Naive thymus-derived CD4-positive, alpha-beta T cell (primary cell): ENCODE measurements around the gene GABRE. TPM values are rescaled to one million over a fixed set of nuclear protein-coding genes. Genes with fewer than 3 reads are reported as not detected.

Source experiments
- ATAC-seq: fragments of 150-1000 bp; cut with Tn5 transposase; 2 replicates; pipeline ENCODE4 v1.10.0; 2021; ENCODE audit warnings: mild to moderate bottlenecking, moderate library complexity
- CTCF ChIA-PET: fragments of 350-600 bp; sonication (Branson Sonifier 250); formaldehyde crosslinking; loops from one replicate; lab custom pipeline; 2021; ENCODE audit warnings: antibody characterized with exemption; lab: Charles Lee
- POLR2A ChIA-PET: fragments of 350-600 bp; sonication (Branson Sonifier 250); formaldehyde crosslinking; loops from one replicate; lab custom pipeline; 2021; ENCODE audit warnings: antibody characterized with exemption, inconsistent platforms; lab: Charles Lee
- DNase-seq, 9 donors: peaks; one replicate each; pipeline versions ENCODE4 v3.0.0 to v3.0.0-alpha.2; 2020 to 2022; ENCODE audit warnings: mixed read lengths in 1 of 9
- H3K27ac ChIP-seq: one replicate; pipeline ENCODE4 v1.7.0; 2013; ENCODE audit warnings: mild to moderate bottlenecking, low read depth, low read length, moderate library complexity
- H3K27me3 ChIP-seq, 2 donors: one replicate each; pipeline ENCODE4 v1.7.0; 2013; ENCODE audit warnings: low read length in 2 of 2, mild to moderate bottlenecking in 2 of 2, moderate library complexity in 2 of 2; ENCODE audit not compliant: control insufficient read depth in 2 of 2, insufficient read depth in 2 of 2
- H3K36me3 ChIP-seq, 3 experiments: 1 replicate in 2 of 3; 2 replicates in 1 of 3; pipeline ENCODE4 v1.7.0; 2013; ENCODE audit warnings: low read length in 3 of 3, mild to moderate bottlenecking in 3 of 3, moderate library complexity in 1 of 3; ENCODE audit not compliant: insufficient read depth in 3 of 3, control insufficient read depth in 2 of 3
- H3K4me1 ChIP-seq, 2 donors: one replicate each; pipeline ENCODE4 v1.7.0; 2013; ENCODE audit warnings: low read length in 2 of 2, mild to moderate bottlenecking in 2 of 2, moderate library complexity in 1 of 2; ENCODE audit not compliant: control insufficient read depth in 2 of 2, insufficient read depth in 2 of 2
- H3K4me3 ChIP-seq: 2 replicates; pipeline ENCODE4 v1.7.0; 2013; ENCODE audit warnings: mild to moderate bottlenecking, low read length
- H3K9me3 ChIP-seq, 3 experiments: 1 replicate in 2 of 3; 2 replicates in 1 of 3; pipeline ENCODE4 v1.7.0; 2013; ENCODE audit warnings: low read length in 3 of 3; ENCODE audit not compliant: control insufficient read depth in 2 of 3
- H3K27ac Mint-ChIP-seq, 9 donors: one replicate each; pipeline ENCODE4 v1.8.0; 2020 to 2022; ENCODE audit warnings: mixed read lengths in 9 of 9, mild to moderate bottlenecking in 8 of 9, moderate library complexity in 5 of 9, inconsistent platforms in 2 of 9
- H3K27me3 Mint-ChIP-seq, 5 donors: one replicate each; pipeline ENCODE4 v1.8.0; 2021 to 2022; ENCODE audit warnings: mixed read lengths in 5 of 5, mild to moderate bottlenecking in 1 of 5
- H3K36me3 Mint-ChIP-seq, 5 donors: one replicate each; pipeline ENCODE4 v1.8.0; 2020 to 2022; ENCODE audit warnings: mixed read lengths in 5 of 5, mild to moderate bottlenecking in 3 of 5, inconsistent platforms in 1 of 5
- H3K4me1 Mint-ChIP-seq, 7 donors: one replicate each; pipeline ENCODE4 v1.8.0; 2020 to 2022; ENCODE audit warnings: mixed read lengths in 7 of 7, mild to moderate bottlenecking in 3 of 7, inconsistent platforms in 1 of 7
- H3K4me3 Mint-ChIP-seq, 10 donors: one replicate each; pipeline ENCODE4 v1.8.0; 2020 to 2022; ENCODE audit warnings: mild to moderate bottlenecking in 10 of 10, mixed read lengths in 10 of 10, moderate library complexity in 6 of 10, inconsistent platforms in 2 of 10
- H3K9me3 Mint-ChIP-seq, 11 donors: one replicate each; pipeline ENCODE4 v1.8.0; 2020 to 2022; ENCODE audit warnings: mixed read lengths in 11 of 11, mild to moderate bottlenecking in 4 of 11, inconsistent platforms in 1 of 11, moderate library complexity in 1 of 11
- intact Hi-C, 2 donors: fragments of 100-400 bp; cut with micrococcal nuclease; formaldehyde crosslinking; loops; one replicate each; pipeline ENCODE4 v1.15.1; 2023
- polyA plus RNA-seq, 2 donors: library from polyadenylated mRNA; unstranded; fragments of 300-500 nt; fragmentation: Illumina TruSeq; gene quantifications; one replicate each; pipeline ENCODE4 v1.2.3, GENCODE V29; 2021
- total RNA-seq, 6 experiments: library from RNA in 5 of 6; stranded (reverse) in 5 of 6; gene quantifications; 1 replicate in 5 of 6; 2 replicates in 1 of 6; pipeline ENCODE4 v1.2.3 and lab custom pipeline; 2021 to 2026

GABRE gene
- total and polyA plus RNA-seq, 7 experiments from 2014 or later, result not detected

GRCh38 chrX:151938172-151938571 lies 36.3 kb downstream of the GABRE start:
- ATAC-seq, result no peak
- DNase-seq, result no peak
- Mint-ChIP-seq H3K4me1 (no peaks in the 10 kb centered on the region), H3K4me3 (no peak overlapping the region), H3K36me3 (no peaks in the 10 kb centered on the region), H3K27me3 (peaks cover 0 to 4% (median 0%) of the 10 kb centered on the region in 5 donors), H3K9me3 (peaks cover 0 to 4% (median 0%) of the 10 kb centered on the region in 11 donors), H3K27ac (no peak overlapping the region)
- no peaks in the 10 kb centered on the region for H3K9me3 ChIP-seq
- CTCF ChIA-PET, result no interaction called here
- POLR2A ChIA-PET, result no interaction called here
- no peak overlapping the region for H3K4me3 ChIP-seq
- no peaks in the 10 kb centered on the region for H3K36me3 ChIP-seq
- H3K27me3 ChIP-seq, result no peaks in the 10 kb centered on the region
- intact Hi-C loops, result no loop called here
- H3K4me1 ChIP-seq, result no peaks in the 10 kb centered on the region
- H3K27ac ChIP-seq, result no peak overlapping the region

GRCh38 chrX:151935358-151935757 lies 39.1 kb downstream of the GABRE start:
- intact Hi-C loops, result no loop called here
- ATAC-seq (no peak), DNase-seq (no peak)
- ChIA-PET CTCF (no interaction called here), POLR2A (no interaction called here)
- H3K36me3 ChIP-seq, result no peaks in the 10 kb centered on the region
- peaks cover 0 to 4% (median 0%) of the 10 kb centered on the region in 11 donors for H3K9me3 Mint-ChIP-seq
- H3K27me3 Mint-ChIP-seq, result no peaks in the 10 kb centered on the region
- H3K4me1 ChIP-seq, result no peaks in the 10 kb centered on the region
- H3K27ac Mint-ChIP-seq, result no peak overlapping the region
- no peaks in the 10 kb centered on the region for H3K36me3 Mint-ChIP-seq
- no peaks in the 10 kb centered on the region for H3K4me1 Mint-ChIP-seq
- no peaks in the 10 kb centered on the region for H3K9me3 ChIP-seq
- H3K4me3 Mint-ChIP-seq, result no peak overlapping the region
- H3K4me3 ChIP-seq, result no peak overlapping the region
- H3K27ac ChIP-seq, result no peak overlapping the region
- H3K27me3 ChIP-seq, result no peaks in the 10 kb centered on the region

- Histone ChIP-seq H3K36me3 (no peaks in the 10 kb centered on the region), H3K27ac (no peak overlapping the region), H3K4me1 (no peaks in the 10 kb centered on the region), H3K27me3 (no peaks in the 10 kb centered on the region), H3K4me3 (no peak overlapping the region), H3K9me3 (no peaks in the 10 kb centered on the region)
- Mint-ChIP-seq H3K4me1 (no peaks in the 10 kb centered on the region), H3K9me3 (peaks cover 0 to 4% (median 0%) of the 10 kb centered on the region in 11 donors), H3K27me3 (no peaks in the 10 kb centered on the region), H3K36me3 (no peaks in the 10 kb centered on the region), H3K4me3 (no peak overlapping the region), H3K27ac (no peak overlapping the region)
- intact Hi-C loops, result no loop called here
- DNase-seq (no peak), ATAC-seq (no peak)
- ChIA-PET POLR2A (no interaction called here), CTCF (no interaction called here)
These were observed 45.4 kb downstream of the GABRE start for GRCh38 chrX:151929126-151929525.

- no peaks in the 10 kb centered on the region for H3K9me3 ChIP-seq
- Mint-ChIP-seq H3K4me3 (no peak overlapping the region), H3K9me3 (peaks cover 0 to 2% (median 0%) of the 10 kb centered on the region in 11 donors), H3K27me3 (no peaks in the 10 kb centered on the region), H3K27ac (no peak overlapping the region), H3K4me1 (no peaks in the 10 kb centered on the region), H3K36me3 (no peaks in the 10 kb centered on the region)
- POLR2A ChIA-PET, result no interaction called here
- H3K27ac ChIP-seq, result no peak overlapping the region
- no peak for ATAC-seq
- H3K27me3 ChIP-seq, result no peaks in the 10 kb centered on the region
- H3K36me3 ChIP-seq, result no peaks in the 10 kb centered on the region
- no peak for DNase-seq
- no peaks in the 10 kb centered on the region for H3K4me1 ChIP-seq
- CTCF ChIA-PET, result no interaction called here
- no peak overlapping the region for H3K4me3 ChIP-seq
- intact Hi-C loops, result no loop called here
These were observed 50.8 kb downstream of the GABRE start for GRCh38 chrX:151923648-151924047.

DNA sequence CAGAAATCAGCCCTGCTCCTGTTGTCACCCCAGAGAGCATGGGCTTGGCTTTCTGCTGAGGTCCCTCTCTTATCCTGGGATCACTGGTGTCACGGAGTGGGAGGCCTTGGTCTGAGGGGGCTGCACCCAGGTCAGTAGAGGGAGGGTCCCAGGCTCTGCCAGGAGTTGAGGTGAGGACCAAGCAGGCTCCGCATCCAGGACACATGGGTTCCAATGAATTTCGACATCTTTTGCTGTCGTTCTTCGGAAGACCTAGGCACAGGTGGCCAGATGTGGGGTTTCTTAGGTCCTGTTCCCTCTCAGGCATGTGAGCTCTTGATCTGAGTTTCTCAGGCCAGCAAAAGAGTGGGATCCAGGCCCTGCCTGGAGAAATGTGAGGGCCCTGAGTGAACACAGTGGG lies 51.8 kb downstream of the GABRE start:
- Mint-ChIP-seq H3K9me3 (peaks cover 0 to 2% (median 0%) of the 10 kb centered on the region in 11 donors), H3K36me3 (no peaks in the 10 kb centered on the region), H3K4me1 (no peaks in the 10 kb centered on the region), H3K27me3 (no peaks in the 10 kb centered on the region), H3K27ac (no peak overlapping the region), H3K4me3 (no peak overlapping the region)
- Histone ChIP-seq H3K36me3 (no peaks in the 10 kb centered on the region), H3K27me3 (no peaks in the 10 kb centered on the region), H3K4me3 (no peak overlapping the region), H3K27ac (no peak overlapping the region), H3K9me3 (no peaks in the 10 kb centered on the region), H3K4me1 (no peaks in the 10 kb centered on the region)
- ATAC-seq, result no peak
- DNase-seq, result no peak
- POLR2A ChIA-PET, result no interaction called here
- intact Hi-C loops, result no loop called here
- CTCF ChIA-PET, result no interaction called here

DNA sequence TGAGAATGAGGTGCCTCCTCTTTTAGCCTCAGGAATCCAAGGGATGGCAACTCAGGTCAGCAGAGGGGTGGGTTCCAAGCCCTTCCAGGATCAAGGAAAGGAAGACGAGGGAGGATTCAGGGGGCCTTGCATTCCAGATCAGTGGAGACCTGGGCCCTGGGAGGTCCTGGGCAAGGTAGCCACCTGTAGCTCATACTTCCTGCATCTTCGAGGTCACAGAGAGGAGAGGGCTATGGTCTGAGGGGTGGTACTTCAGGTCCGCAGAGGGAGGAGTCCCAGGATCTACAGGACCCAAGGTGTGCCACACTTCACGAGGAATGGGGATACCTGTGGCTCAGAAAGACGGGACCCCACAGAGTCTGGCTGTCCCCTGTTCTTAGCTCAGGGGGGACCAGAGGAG lies 52.6 kb downstream of the GABRE start:
- Mint-ChIP-seq H3K9me3 (peaks cover 0 to 2% (median 0%) of the 10 kb centered on the region in 11 donors), H3K4me3 (no peak overlapping the region), H3K4me1 (no peaks in the 10 kb centered on the region), H3K27ac (no peak overlapping the region), H3K27me3 (no peaks in the 10 kb centered on the region), H3K36me3 (no peaks in the 10 kb centered on the region)
- Histone ChIP-seq H3K9me3 (no peaks in the 10 kb centered on the region), H3K4me3 (no peak overlapping the region), H3K27me3 (no peaks in the 10 kb centered on the region), H3K36me3 (no peaks in the 10 kb centered on the region), H3K4me1 (no peaks in the 10 kb centered on the region), H3K27ac (no peak overlapping the region)
- ChIA-PET CTCF (no interaction called here), POLR2A (no interaction called here)
- intact Hi-C loops, result no loop called here
- ATAC-seq (no peak), DNase-seq (no peak)

DNA sequence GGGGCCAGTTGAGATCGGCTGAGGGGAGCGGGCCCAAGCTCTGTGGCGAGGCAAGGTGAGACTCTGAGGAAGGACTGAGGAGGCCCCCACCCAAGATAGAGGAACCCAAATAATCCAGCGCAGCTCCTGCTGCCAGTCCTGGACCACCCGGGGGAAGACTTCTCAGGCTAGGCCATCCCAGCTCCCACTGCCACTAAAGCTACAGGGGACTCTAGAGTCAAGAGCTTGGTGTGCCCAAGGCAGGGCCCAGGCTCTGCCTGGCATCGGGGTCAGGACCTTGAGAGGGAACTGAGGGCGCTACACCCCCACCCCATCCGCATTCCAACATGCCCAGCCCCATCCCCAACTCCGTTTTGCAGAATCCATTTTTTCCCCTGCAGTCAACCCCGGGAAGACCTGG lies 53.2 kb downstream of the GABRE start:
- Histone ChIP-seq H3K27me3 (no peaks in the 10 kb centered on the region), H3K36me3 (no peaks in the 10 kb centered on the region), H3K4me3 (no peak overlapping the region), H3K4me1 (no peaks in the 10 kb centered on the region), H3K9me3 (no peaks in the 10 kb centered on the region), H3K27ac (no peak overlapping the region)
- intact Hi-C loops, result no loop called here
- POLR2A ChIA-PET, result no interaction called here
- Mint-ChIP-seq H3K9me3 (no peaks in the 10 kb centered on the region), H3K36me3 (no peaks in the 10 kb centered on the region), H3K27ac (no peak overlapping the region), H3K4me3 (no peak overlapping the region), H3K27me3 (no peaks in the 10 kb centered on the region), H3K4me1 (no peaks in the 10 kb centered on the region)
- ATAC-seq, result no peak
- CTCF ChIA-PET, result no interaction called here
- no peak for DNase-seq
